Inflammatory macrophage treated with lipopolysaccharide for 4 hours (primary cell): ENCODE results near the gene SLC6A19.

Experiments
- DNase-seq: peaks from one replicate; pipeline ENCODE4 v3.0.0-alpha.2; 2020

SLC6A19 gene

GRCh38 chr5:1167361-1167727 lies 34.1 kb upstream of the SLC6A19 start:
- DNase-seq, result no peak

GRCh38 chr5:1167728-1168709 lies 33.4 kb upstream of the SLC6A19 start:
- peak; percentile 74 for DNase-seq

- DNase-seq, result no peak
Measured at GRCh38 chr5:1168796-1169195, 32.6 kb upstream of the SLC6A19 start.

GRCh38 chr5:1169211-1170115 lies 31.9 kb upstream of the SLC6A19 start:
- no peak for DNase-seq

GRCh38 chr5:1171340-1171941 lies 30.0 kb upstream of the SLC6A19 start:
- no peak for DNase-seq

- DNase-seq, result no peak
Measured at GRCh38 chr5:1172007-1172581, 29.3 kb upstream of the SLC6A19 start.

GRCh38 chr5:1172670-1173404 lies 28.6 kb upstream of the SLC6A19 start:
- no peak for DNase-seq

GRCh38 chr5:1173485-1174070 lies 27.8 kb upstream of the SLC6A19 start:
- DNase-seq, result no peak

GRCh38 chr5:1174122-1174936 lies 27.1 kb upstream of the SLC6A19 start:
- DNase-seq, result peak; percentile 44

GRCh38 chr5:1175015-1175414 lies 26.4 kb upstream of the SLC6A19 start:
- no peak for DNase-seq

- DNase-seq, result no peak
Measured at GRCh38 chr5:1175801-1176472, 25.5 kb upstream of the SLC6A19 start.

- no peak for DNase-seq
Measured at GRCh38 chr5:1176473-1177391, 24.7 kb upstream of the SLC6A19 start.

GRCh38 chr5:1177826-1178528 lies 23.4 kb upstream of the SLC6A19 start:
- DNase-seq, result no peak

- DNase-seq, result no peak
Measured at GRCh38 chr5:1178529-1179382, 22.6 kb upstream of the SLC6A19 start.

GRCh38 chr5:1179383-1179715 lies 22.0 kb upstream of the SLC6A19 start:
- no peak for DNase-seq

- no peak for DNase-seq
Measured at GRCh38 chr5:1180096-1180495, 21.3 kb upstream of the SLC6A19 start.

- no peak for DNase-seq
Measured at GRCh38 chr5:1180841-1181271, 20.5 kb upstream of the SLC6A19 start.
